ENCODE measurements around the gene HSPA1B. TPM values are rescaled to one million over a fixed set of nuclear protein-coding genes. Genes with fewer than 3 reads are reported as not detected.

HSPA1B gene
- total RNA-seq, 1 donor from 2014 or later = 613 TPM

GRCh38 chr6:31870385-31870921 lies 42.9 kb downstream of the HSPA1B start:
- no peaks in the 10 kb centered on the region for H3K27me3 ChIP-seq
- no peak for DNase-seq (ENCODE audit: low spot score in 2 of 2)
- TF ChIP-seq, protein P1, sequence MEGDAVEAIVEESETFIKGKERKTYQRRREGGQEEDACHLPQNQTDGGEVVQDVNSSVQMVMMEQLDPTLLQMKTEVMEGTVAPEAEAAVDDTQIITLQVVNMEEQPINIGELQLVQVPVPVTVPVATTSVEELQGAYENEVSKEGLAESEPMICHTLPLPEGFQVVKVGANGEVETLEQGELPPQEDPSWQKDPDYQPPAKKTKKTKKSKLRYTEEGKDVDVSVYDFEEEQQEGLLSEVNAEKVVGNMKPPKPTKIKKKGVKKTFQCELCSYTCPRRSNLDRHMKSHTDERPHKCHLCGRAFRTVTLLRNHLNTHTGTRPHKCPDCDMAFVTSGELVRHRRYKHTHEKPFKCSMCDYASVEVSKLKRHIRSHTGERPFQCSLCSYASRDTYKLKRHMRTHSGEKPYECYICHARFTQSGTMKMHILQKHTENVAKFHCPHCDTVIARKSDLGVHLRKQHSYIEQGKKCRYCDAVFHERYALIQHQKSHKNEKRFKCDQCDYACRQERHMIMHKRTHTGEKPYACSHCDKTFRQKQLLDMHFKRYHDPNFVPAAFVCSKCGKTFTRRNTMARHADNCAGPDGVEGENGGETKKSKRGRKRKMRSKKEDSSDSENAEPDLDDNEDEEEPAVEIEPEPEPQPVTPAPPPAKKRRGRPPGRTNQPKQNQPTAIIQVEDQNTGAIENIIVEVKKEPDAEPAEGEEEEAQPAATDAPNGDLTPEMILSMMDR (IDR thresholded peaks at IDR 0.05) = no peak
- H3K27ac ChIP-seq = no peak overlapping the region
- intact Hi-C loops (cut with DNase I) = no loop called here
- H3K4me1 ChIP-seq = no peaks in the 10 kb centered on the region
- H3K36me3 ChIP-seq = no peaks in the 10 kb centered on the region
- H3K4me3 ChIP-seq = no peak overlapping the region
- H3K9me3 ChIP-seq = no peaks in the 10 kb centered on the region

DNA sequence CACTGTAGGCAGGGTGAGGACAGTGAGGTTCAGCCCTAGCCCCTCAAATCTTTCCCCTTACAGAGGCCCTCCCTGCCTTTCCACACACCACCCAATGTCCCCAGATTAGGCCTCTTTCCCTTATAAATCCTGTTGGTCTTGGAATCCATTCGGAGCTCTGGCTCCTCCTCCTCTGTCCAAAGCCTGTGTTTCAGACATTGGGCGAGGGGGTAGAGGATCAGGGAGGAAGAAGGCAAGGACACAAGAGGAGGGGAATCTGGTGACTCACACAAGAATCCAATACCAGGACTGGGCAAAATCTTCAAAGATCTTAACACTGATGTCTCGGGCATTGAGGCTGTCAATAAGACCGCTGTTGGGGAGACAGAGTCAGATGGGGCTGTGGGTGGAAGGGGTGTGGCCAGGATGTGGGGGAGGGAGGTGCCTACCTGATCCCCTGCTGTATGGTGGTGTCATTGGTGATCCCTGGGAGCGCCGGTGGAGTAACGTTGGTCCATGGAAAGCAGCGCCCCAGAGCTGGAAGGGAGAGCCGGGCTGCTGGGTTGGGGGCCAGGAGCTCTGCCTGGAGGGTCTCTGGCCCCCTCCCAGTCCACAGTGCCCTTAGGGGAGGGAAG lies 43.6 kb downstream of the HSPA1B start:
- intact Hi-C loops (cut with DNase I) = no loop called here
- Histone ChIP-seq H3K9me3 (no peaks in the 10 kb centered on the region), H3K4me3 (no peak overlapping the region), H3K27me3 (no peaks in the 10 kb centered on the region), H3K4me1 (no peaks in the 10 kb centered on the region), H3K27ac (no peak overlapping the region), H3K36me3 (no peaks in the 10 kb centered on the region)
- TF ChIP-seq, protein P1 (IDR thresholded peaks at IDR 0.05) = no peak
- no peak for DNase-seq (ENCODE audit: low spot score in 2 of 2)

GRCh38 chr6:31874084-31874670 lies 46.6 kb downstream of the HSPA1B start:
- Histone ChIP-seq H3K4me3 (no peak overlapping the region), H3K27ac (no peak overlapping the region), H3K9me3 (no peaks in the 10 kb centered on the region), H3K36me3 (no peaks in the 10 kb centered on the region), H3K27me3 (no peaks in the 10 kb centered on the region), H3K4me1 (no peaks in the 10 kb centered on the region)
- TF ChIP-seq, protein P1 (IDR thresholded peaks at IDR 0.05) = no peak
- intact Hi-C loops (cut with DNase I) = no loop called here
- DNase-seq (ENCODE audit: low spot score in 2 of 2) = no peak

DNA sequence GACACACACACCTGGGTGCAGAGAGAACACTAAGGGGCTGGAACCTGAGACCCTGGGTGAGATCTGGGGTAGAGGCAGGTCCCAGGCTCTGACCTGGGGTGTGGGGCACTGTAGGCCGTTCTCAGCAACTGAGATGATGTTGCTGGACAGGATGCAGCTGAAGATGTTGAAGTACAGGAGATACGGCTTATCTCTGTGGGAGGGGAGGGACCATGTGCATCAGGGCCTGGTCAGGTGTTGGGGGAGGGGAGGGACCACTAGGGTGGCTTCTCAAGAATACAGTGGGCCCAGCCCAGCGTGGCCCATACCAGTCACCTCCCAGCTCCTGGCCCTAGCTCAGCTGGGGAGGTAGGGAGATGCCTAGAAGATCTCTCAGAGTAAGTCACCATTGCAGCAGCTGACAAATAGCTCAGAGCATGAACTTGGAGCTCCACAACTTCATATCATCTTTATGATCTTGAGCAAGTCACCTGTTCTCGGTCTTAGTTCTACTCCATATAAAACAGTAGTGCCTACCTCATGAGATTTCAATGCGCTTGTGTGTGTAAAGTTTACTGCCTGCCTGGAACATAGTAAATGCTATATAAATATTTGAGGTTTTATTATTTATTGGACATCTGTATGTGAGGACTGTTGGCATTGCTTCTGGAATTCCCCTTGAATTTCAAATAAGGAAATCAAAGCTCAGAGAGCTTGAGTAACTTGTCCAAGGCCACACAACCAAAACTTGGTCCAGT lies 47.5 kb downstream of the HSPA1B start:
- TF ChIP-seq, protein P1 (IDR thresholded peaks at IDR 0.05) = no peak
- H3K4me1 ChIP-seq = no peaks in the 10 kb centered on the region
- intact Hi-C loops (cut with DNase I) = no loop called here
- no peaks in the 10 kb centered on the region for H3K9me3 ChIP-seq
- no peaks in the 10 kb centered on the region for H3K27me3 ChIP-seq
- no peak overlapping the region for H3K27ac ChIP-seq
- no peak for DNase-seq (ENCODE audit: low spot score in 2 of 2)
- no peak overlapping the region for H3K4me3 ChIP-seq
- peaks cover 0 to 6% of the 10 kb centered on the region in 2 donors for H3K36me3 ChIP-seq

DNA sequence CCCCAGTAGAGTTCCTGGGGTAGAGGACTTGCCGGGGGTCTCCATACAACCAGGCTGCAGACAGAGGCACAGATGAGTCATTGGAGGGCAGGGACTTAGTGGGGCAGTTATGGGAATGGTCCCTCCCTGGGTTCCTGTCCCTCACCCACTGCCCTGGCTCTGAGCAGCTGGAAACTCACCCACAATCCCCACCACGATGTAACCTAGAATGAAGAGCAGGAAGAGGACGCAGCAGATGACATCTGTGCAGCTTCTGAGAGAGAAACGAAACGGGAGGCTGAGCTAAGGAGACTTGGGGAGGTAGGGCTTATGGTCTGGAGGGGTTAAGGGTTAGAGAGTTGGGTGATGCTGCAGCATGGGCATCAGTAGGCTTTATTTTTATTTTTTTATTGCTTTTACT lies 48.3 kb downstream of the HSPA1B start:
- no peaks in the 10 kb centered on the region for H3K4me1 ChIP-seq
- TF ChIP-seq, protein P1 (IDR thresholded peaks at IDR 0.05) = no peak
- intact Hi-C loops (cut with DNase I) = no loop called here
- no peak for DNase-seq (ENCODE audit: low spot score in 2 of 2)
- no peaks in the 10 kb centered on the region for H3K27me3 ChIP-seq
- no peaks in the 10 kb centered on the region for H3K9me3 ChIP-seq
- no peak overlapping the region for H3K4me3 ChIP-seq
- H3K27ac ChIP-seq = no peak overlapping the region
- peaks cover 6 to 15% of the 10 kb centered on the region in 2 donors for H3K36me3 ChIP-seq
